Hepatocyte (in vitro differentiated cells): ENCODE results near the gene CLIC5.

Experiments used
- CTCF ChIP-seq: fragments of 200-600 bp; sonication (generic); IDR thresholded peaks from 2 replicates; pipeline ENCODE4 v1.5.1; 2016; ENCODE audit warnings: antibody characterized with exemption, mild to moderate bottlenecking; ENCODE audit not compliant: poor library complexity
- EZH2 ChIP-seq: fragments of 200-600 bp; sonication (generic); IDR thresholded peaks from 2 replicates; pipeline ENCODE4 v1.6.1; 2016; ENCODE audit warnings: antibody characterized with exemption, mild to moderate bottlenecking, borderline replicate concordance
- EZH2phosphoT487 ChIP-seq: fragments of 200-600 bp; sonication (generic); IDR thresholded peaks from one replicate; pipeline ENCODE4 v1.6.1; 2018; ENCODE audit warnings: antibody characterized with exemption, mild to moderate bottlenecking, low read depth, moderate library complexity; ENCODE audit not compliant: unreplicated experiment, severe bottlenecking

- no peak for TF ChIP-seq CTCF
- TF ChIP-seq EZH2: no peak
- TF ChIP-seq EZH2phosphoT487: no peak
These were observed 178.7 kb downstream of the CLIC5 start for GRCh38 chr6:45836984-45837383.
